DOHH2 (cell line): ENCODE measurements around the gene KRTAP5-5.

Experiments used
- EZH2phosphoT487 ChIP-seq: fragments of 200-600 bp; sonication (generic); IDR thresholded peaks from 2 replicates; pipeline ENCODE4 v1.6.1; 2017; ENCODE audit warnings: borderline replicate concordance, mild to moderate bottlenecking, antibody characterized with exemption, low read length, moderate library complexity, mixed read lengths
- TF ChIP-seq, protein P1 (sequence below): fragments of 200-600 bp; sonication (generic); IDR thresholded peaks from one replicate; pipeline ENCODE4 v1.5.1; 2014; ENCODE audit warnings: antibody characterized with exemption, mild to moderate bottlenecking, low read depth, low read length; ENCODE audit not compliant: poor library complexity, severe bottlenecking

DNA sequence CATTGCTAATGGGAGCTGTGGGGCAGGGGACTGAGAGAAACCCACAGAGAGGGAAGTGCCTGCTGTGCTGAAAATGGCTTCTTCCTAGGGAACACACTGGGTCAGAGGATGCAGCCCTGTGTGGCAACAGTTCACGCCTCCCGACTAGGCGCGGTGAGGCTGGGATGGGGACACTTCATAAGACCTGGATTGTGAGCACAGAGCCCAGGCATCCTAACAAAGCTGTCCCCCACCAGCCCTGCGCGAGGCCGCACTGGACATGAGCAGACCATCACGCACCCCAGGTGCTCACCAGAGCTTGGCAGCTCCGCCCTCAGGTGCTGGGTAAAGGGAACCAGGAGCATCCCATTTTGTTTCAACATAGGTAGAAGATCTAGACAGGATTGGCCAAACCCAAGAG lies 5.9 kb upstream of the KRTAP5-5 start:
- TF ChIP-seq, protein P1, sequence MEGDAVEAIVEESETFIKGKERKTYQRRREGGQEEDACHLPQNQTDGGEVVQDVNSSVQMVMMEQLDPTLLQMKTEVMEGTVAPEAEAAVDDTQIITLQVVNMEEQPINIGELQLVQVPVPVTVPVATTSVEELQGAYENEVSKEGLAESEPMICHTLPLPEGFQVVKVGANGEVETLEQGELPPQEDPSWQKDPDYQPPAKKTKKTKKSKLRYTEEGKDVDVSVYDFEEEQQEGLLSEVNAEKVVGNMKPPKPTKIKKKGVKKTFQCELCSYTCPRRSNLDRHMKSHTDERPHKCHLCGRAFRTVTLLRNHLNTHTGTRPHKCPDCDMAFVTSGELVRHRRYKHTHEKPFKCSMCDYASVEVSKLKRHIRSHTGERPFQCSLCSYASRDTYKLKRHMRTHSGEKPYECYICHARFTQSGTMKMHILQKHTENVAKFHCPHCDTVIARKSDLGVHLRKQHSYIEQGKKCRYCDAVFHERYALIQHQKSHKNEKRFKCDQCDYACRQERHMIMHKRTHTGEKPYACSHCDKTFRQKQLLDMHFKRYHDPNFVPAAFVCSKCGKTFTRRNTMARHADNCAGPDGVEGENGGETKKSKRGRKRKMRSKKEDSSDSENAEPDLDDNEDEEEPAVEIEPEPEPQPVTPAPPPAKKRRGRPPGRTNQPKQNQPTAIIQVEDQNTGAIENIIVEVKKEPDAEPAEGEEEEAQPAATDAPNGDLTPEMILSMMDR: no peak
- TF ChIP-seq EZH2phosphoT487: no peak
